Measurements from ENCODE around the gene SORT1. TPM values are rescaled to one million over a fixed set of nuclear protein-coding genes. Genes with fewer than 3 reads are reported as not detected.
"Not testable (repeated sequence)": the region's sequence is repeated elsewhere in the genome, so short reads cannot be mapped to it uniquely, and the experiment has no call there.

The SORT1 gene
- total and polyA plus RNA-seq, 3 experiments from 2014 or later, result 0.16 to 3.9 (median 3.0) TPM

DNA sequence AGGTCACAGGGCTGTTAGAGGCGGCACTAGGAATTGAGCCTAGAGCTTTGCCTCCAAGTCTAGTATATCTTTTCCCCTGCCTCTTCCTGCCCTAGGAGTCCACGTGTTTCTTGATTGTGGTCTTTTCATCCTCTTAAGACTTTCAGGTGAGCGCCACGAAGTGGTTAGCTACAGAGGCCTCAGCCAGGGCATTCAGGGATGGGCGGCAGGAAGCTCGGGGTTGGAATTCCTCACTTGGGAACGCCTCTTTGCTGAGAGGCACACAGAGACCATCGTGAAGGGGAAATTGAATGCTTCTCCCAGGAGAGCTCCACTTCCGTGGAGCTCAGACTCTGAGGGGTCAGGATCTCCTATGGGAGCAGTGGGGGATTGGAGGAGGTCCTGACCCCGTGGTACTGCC is 91.7 kb downstream of the SORT1 start:
- CTCF ChIA-PET, result interaction anchor here (3.5 kb wide), 1 partner anchor 10 kb away, joined by 12 read pairs; no protein-coding TSS in a partner anchor

DNA sequence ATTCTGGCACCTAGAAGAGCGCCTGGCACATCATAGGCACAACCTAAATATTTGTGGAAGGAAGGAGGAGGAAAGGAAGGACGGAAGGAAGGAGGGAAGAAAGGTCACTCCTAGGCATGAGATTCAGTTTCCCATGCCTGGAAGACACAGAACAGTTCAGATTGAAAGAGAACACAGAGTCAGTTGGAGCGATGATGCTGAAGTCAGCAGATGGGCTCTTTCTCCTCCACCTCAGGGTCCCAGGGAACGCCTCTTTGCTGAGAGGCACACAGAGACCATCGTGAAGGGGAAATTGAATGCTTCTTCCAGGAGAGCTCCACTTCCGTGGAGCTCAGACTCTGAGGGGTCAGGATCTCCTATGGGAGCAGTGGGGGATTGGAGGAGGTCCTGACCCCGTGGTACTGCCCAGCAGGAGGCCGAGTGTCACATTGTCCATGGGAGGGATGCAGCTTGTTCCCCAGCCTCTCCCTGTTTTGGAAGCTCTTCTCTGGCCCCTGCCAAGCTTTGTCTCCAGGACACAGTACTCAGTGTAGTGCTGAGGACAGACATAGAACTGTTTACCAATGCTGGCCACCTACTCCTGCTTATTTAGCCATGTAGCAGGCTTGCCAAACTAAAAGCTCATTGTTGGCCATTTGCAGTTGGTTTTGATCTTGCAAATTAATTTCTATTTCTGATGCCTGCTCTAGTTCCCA is 93.3 kb downstream of the SORT1 start:
- DNase-seq, result no peak
- Mint-ChIP-seq H3K27me3 (peaks cover 14 to 15% of the 10 kb centered on the region in 2 donors), H3K27ac (no peak overlapping the region), H3K4me3 (no peak overlapping the region), H3K4me1 (no peaks in the 10 kb centered on the region), H3K36me3 (no peaks in the 10 kb centered on the region), H3K9me3 (no peaks in the 10 kb centered on the region)
- H3K36me3 ChIP-seq (ENCODE audit: insufficient read depth, low read length), result no peaks in the 10 kb centered on the region
- no peaks in the 10 kb centered on the region for H3K9me3 ChIP-seq (ENCODE audit: low read length)
- H3K27ac ChIP-seq (ENCODE audit: low read depth, low read length), result no peak overlapping the region
- no peaks in the 10 kb centered on the region for H3K27me3 ChIP-seq (ENCODE audit: insufficient read depth, low read length, poor library complexity, severe bottlenecking)
- H3K4me1 ChIP-seq (ENCODE audit: insufficient read depth, low read length), result no peaks in the 10 kb centered on the region
- CTCF ChIA-PET, result no interaction called here
- no peak overlapping the region for H3K4me3 ChIP-seq (ENCODE audit: low read length)
- POLR2A ChIA-PET, result no interaction called here

More for the DNA sequence above, 91.7 kb downstream of the SORT1 start:
- H3K4me3 ChIP-seq (ENCODE audit: low read length); H3K9me3 Mint-ChIP-seq; H3K27ac ChIP-seq (ENCODE audit: low read depth, low read length); H3K36me3 Mint-ChIP-seq; H3K27ac Mint-ChIP-seq; POLR2A ChIA-PET; H3K4me3 Mint-ChIP-seq; H3K9me3 ChIP-seq (ENCODE audit: low read length); DNase-seq; H3K4me1 Mint-ChIP-seq; H3K36me3 ChIP-seq (ENCODE audit: insufficient read depth, low read length); H3K27me3 ChIP-seq (ENCODE audit: insufficient read depth, low read length, poor library complexity, severe bottlenecking); H3K4me1 ChIP-seq (ENCODE audit: insufficient read depth, low read length): not testable (repeated sequence)
- peaks cover 11 to 17% of the 10 kb centered on the region in 2 donors for H3K27me3 Mint-ChIP-seq

DNA sequence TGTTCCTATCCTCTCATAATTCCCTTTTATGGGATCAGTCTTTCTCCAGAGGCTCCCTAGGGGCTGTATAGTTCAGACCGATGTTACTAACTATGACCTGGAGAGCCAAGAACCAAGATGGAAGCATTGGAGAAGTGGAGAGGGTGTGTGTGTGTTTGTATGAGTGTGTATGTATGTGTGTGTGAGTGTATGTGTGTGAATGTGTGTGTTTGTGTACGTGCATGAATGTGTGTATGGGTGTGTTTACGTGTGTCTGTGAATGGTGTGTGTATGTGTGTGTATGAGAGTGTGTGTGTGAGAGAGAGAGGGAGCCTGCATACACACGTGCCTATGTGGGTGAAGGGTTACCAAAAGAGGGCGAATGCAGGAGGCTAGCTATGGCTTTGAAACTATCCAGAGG is 95.8 kb downstream of the SORT1 start:
- Histone ChIP-seq H3K27ac (ENCODE audit: low read depth, low read length) (no peak overlapping the region), H3K4me1 (ENCODE audit: insufficient read depth, low read length) (no peaks in the 10 kb centered on the region), H3K27me3 (ENCODE audit: insufficient read depth, low read length, poor library complexity, severe bottlenecking) (no peaks in the 10 kb centered on the region), H3K9me3 (ENCODE audit: low read length) (no peaks in the 10 kb centered on the region), H3K4me3 (ENCODE audit: low read length) (no peak overlapping the region), H3K36me3 (ENCODE audit: insufficient read depth, low read length) (no peaks in the 10 kb centered on the region)
- Mint-ChIP-seq H3K4me1 (no peaks in the 10 kb centered on the region), H3K36me3 (no peaks in the 10 kb centered on the region), H3K9me3 (no peaks in the 10 kb centered on the region), H3K27ac (no peak overlapping the region), H3K27me3 (peaks cover 14% of the 10 kb centered on the region in 2 donors), H3K4me3 (no peak overlapping the region)
- no peak for DNase-seq
- CTCF ChIA-PET, result no interaction called here
- POLR2A ChIA-PET, result no interaction called here

DNA sequence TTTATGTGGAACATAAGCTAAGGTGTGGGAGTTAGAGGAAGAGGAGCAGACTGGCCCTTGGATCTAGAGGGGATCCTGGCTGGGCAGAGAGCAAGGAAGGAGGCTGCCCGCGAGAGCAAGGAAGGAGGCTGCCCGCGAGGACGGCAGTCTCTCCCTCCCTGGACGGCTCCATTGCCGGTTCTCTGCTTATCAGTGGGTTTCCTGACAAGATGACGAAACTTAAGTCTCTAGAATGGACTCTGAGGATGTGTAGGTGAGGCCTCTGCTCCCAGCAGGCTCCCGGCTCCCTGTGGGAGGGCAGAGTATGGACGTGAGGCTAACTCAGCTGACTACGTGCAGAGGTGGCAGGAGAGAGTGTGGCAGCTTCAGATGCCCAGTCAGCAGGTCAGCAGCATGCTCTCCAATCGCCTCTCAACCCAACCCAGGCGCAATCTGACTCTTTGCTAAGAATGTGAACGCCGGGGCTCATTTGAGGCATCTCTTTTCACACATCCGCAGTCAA is 97.0 kb downstream of the SORT1 start:
- no peaks in the 10 kb centered on the region for H3K4me1 ChIP-seq (ENCODE audit: insufficient read depth, low read length)
- DNase-seq, result no peak
- ChIA-PET POLR2A (no interaction called here), CTCF (no interaction called here)
- H3K4me3 Mint-ChIP-seq, result no peak overlapping the region
- H3K27ac Mint-ChIP-seq, result no peak overlapping the region
- no peaks in the 10 kb centered on the region for H3K36me3 Mint-ChIP-seq
- H3K27me3 Mint-ChIP-seq, result peaks cover 15 to 18% of the 10 kb centered on the region in 2 donors
- H3K9me3 Mint-ChIP-seq, result no peaks in the 10 kb centered on the region
- H3K9me3 ChIP-seq (ENCODE audit: low read length), result no peaks in the 10 kb centered on the region
- no peak overlapping the region for H3K4me3 ChIP-seq (ENCODE audit: low read length)
- no peaks in the 10 kb centered on the region for H3K36me3 ChIP-seq (ENCODE audit: insufficient read depth, low read length)
- H3K27ac ChIP-seq (ENCODE audit: low read depth, low read length), result no peak overlapping the region
- H3K27me3 ChIP-seq (ENCODE audit: insufficient read depth, low read length, poor library complexity, severe bottlenecking), result no peaks in the 10 kb centered on the region
- H3K4me1 Mint-ChIP-seq, result no peaks in the 10 kb centered on the region

DNA sequence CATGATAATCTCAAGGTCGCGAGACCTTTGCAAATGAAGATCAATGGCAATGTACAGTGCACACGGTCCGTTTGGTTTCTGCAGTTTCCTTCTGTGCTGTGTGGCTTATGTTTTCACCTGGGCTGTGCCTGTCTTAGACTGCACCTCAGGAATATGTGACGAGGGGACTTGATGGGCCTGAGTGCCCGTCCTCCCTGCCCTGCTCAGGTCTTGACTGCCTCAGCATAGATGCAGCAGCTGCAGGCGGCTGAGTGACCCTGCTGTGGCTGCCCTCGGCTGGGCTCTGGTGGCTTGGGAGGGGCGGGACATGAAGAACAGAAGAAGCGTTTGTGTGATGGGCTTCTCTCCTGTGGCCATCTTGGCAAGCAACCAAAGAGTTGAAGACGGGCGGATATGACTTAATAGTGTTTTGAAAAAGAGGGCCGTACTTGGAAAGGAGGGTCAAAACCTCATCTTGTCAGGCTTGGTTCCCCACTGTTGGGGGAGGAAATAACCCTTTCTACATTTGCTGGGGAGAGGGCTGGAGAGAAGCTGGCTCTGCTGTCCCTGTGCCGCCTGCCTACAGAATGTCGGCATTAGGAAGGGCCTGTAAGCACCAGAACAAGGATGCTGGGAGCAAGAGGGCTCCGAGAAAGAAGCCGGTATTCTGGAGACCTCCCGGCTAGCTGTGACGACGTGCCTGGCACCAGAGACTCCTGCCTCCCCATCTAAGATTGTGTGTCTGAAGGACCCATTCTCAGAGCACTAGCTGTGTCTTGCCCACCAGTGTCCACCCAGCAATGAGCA is 98.0 kb downstream of the SORT1 start:
- Mint-ChIP-seq H3K36me3 (no peaks in the 10 kb centered on the region), H3K4me3 (no peak overlapping the region), H3K9me3 (no peaks in the 10 kb centered on the region), H3K27me3 (peaks cover 23 to 26% of the 10 kb centered on the region in 2 donors), H3K4me1 (no peaks in the 10 kb centered on the region), H3K27ac (no peak overlapping the region)
- ChIA-PET CTCF (no interaction called here), POLR2A (no interaction called here)
- no peak for DNase-seq
- H3K9me3 ChIP-seq (ENCODE audit: low read length), result no peaks in the 10 kb centered on the region
- H3K27ac ChIP-seq (ENCODE audit: low read depth, low read length), result no peak overlapping the region
- H3K4me3 ChIP-seq (ENCODE audit: low read length), result no peak overlapping the region
- H3K27me3 ChIP-seq (ENCODE audit: insufficient read depth, low read length, poor library complexity, severe bottlenecking), result no peaks in the 10 kb centered on the region
- no peaks in the 10 kb centered on the region for H3K36me3 ChIP-seq (ENCODE audit: insufficient read depth, low read length)
- H3K4me1 ChIP-seq (ENCODE audit: insufficient read depth, low read length), result no peaks in the 10 kb centered on the region

DNA sequence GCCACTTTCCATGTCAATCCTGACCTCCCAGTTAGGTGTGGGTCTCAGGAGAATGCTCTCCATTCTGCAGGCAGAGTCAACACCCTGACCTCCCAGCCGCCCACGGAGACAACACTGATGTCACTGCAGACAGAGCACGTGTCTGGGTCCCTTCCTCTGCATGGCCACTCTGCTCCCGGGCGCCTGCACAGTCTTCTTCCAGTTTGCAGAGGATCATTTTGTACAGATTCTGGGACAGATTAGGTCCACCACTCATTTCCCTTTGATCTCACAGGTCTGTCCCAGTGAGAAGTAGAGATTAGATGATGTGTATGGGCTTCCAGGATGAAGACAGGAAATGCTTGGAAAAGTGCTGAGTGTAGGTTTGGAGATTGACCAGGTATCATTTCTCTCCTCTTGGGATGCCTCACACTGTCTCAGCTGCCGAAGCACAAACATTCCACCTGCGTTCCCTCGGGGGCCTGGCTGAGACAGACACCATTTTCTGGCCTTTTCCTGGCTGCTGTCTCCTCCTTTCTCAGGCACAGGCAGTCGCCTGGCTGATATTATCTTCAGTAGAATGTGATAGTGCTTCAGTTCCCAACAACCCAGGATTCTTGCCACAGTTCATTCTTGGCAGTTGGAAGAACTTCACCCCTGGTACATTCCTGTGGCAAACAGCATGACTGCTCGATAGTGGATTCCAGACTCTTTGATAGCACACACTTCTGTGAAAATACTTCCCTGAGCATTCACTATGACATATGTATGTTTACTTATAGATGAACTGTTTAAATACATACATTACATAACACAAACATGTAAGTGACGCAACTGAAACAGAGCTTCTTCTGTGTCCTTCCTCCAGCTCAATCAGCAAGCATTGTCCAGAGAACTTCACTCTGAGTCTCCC is 98.8 kb downstream of the SORT1 start:
- Mint-ChIP-seq H3K36me3 (no peaks in the 10 kb centered on the region), H3K4me3 (no peak overlapping the region), H3K27me3 (peaks cover 23 to 35% of the 10 kb centered on the region in 2 donors), H3K4me1 (no peaks in the 10 kb centered on the region), H3K9me3 (no peaks in the 10 kb centered on the region), H3K27ac (peak overlapping the region in 1 of 8 donors; percentile 54)
- no peaks in the 10 kb centered on the region for H3K9me3 ChIP-seq (ENCODE audit: low read length)
- ChIA-PET POLR2A (no interaction called here), CTCF (no interaction called here)
- no peak overlapping the region for H3K4me3 ChIP-seq (ENCODE audit: low read length)
- no peak overlapping the region for H3K27ac ChIP-seq (ENCODE audit: low read depth, low read length)
- no peaks in the 10 kb centered on the region for H3K4me1 ChIP-seq (ENCODE audit: insufficient read depth, low read length)
- H3K27me3 ChIP-seq (ENCODE audit: insufficient read depth, low read length, poor library complexity, severe bottlenecking), result no peaks in the 10 kb centered on the region
- no peak for DNase-seq
- H3K36me3 ChIP-seq (ENCODE audit: insufficient read depth, low read length), result no peaks in the 10 kb centered on the region

DNA sequence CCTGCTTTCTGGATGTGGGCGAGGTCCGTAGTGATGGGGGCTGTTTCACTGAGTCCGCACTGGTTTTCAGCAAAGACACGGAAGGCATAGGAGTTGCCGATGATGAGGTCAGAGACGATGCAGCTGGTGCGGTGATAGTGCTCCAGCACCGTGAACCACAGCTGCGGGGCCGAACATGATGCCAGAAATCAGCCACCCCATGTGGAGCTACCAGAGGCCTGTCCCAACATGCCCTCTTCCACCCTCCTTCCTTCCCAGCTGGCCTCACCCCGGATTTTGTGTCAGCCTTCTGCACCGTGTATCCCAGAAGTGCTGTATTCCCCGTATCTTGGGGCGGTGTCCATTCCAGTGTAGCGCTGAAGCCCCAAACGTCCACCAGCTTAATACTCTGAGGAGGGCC is 100.9 kb downstream of the SORT1 start:
- peaks cover 23 to 45% of the 10 kb centered on the region in 2 donors for H3K27me3 Mint-ChIP-seq
- no peaks in the 10 kb centered on the region for H3K36me3 ChIP-seq (ENCODE audit: insufficient read depth, low read length)
- H3K4me3 ChIP-seq (ENCODE audit: low read length), result no peak overlapping the region
- no peak overlapping the region for H3K27ac Mint-ChIP-seq
- H3K36me3 Mint-ChIP-seq, result no peaks in the 10 kb centered on the region
- POLR2A ChIA-PET, result no interaction called here
- CTCF ChIA-PET, result interaction anchor here (2.3 to 3.7 kb wide), 2 partner anchors 10 to 19 kb away, joined by 12 read pairs; partner anchors contain the start of gene MYBPHL
- no peaks in the 10 kb centered on the region for H3K9me3 Mint-ChIP-seq
- no peaks in the 10 kb centered on the region for H3K4me1 Mint-ChIP-seq
- H3K4me3 Mint-ChIP-seq, result no peak overlapping the region
- DNase-seq, result no peak
- H3K4me1 ChIP-seq (ENCODE audit: insufficient read depth, low read length), result no peaks in the 10 kb centered on the region
- H3K9me3 ChIP-seq (ENCODE audit: low read length), result no peaks in the 10 kb centered on the region
- no peak overlapping the region for H3K27ac ChIP-seq (ENCODE audit: low read depth, low read length)
- H3K27me3 ChIP-seq (ENCODE audit: insufficient read depth, low read length, poor library complexity, severe bottlenecking), result no peaks in the 10 kb centered on the region

All from CD8-positive, alpha-beta memory T cell (primary cell).